ENCODE data around the gene SLC16A10.

Gene SLC16A10

DNA sequence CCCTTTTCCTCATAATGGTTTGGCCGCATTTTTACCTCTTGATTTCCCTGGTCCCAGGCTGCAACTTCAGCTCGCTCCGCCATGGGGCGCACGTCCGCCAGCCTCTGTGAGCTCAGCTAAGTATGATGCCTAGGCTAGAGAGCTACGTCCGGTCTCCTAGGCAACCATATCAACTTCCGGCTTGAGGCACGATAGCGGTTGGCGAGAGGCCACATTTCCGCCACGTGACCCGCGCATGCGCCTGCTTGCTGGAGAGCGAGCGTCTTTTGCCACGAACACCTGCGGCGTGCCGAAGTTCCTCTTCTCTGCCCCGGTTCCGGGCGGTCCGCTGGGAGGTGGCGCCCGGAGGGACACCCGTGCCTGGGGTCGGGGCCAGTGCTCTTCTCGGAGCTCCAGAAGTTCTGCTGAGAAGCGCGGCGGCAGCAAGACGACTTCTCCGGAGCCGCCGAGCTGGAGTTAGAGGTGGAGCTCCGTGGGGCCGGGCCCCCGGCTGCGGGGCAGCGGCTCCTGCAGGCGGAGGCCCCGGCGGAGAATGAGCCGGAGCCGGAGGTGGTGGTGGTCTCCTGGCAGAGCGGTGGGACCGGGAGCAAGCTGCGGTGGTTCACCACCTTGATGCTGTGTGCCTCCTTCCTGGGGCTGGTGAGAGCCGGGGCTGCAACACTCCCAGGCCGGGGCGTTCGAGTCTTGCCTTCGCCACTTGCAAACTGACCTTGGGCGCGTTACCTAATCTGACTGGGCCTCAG is 172.0 kb downstream of the SLC16A10 start:
- peak; percentile 97 to 99 for DNase-seq (ENCODE audit: low read depth in 2 of 2)

DNA sequence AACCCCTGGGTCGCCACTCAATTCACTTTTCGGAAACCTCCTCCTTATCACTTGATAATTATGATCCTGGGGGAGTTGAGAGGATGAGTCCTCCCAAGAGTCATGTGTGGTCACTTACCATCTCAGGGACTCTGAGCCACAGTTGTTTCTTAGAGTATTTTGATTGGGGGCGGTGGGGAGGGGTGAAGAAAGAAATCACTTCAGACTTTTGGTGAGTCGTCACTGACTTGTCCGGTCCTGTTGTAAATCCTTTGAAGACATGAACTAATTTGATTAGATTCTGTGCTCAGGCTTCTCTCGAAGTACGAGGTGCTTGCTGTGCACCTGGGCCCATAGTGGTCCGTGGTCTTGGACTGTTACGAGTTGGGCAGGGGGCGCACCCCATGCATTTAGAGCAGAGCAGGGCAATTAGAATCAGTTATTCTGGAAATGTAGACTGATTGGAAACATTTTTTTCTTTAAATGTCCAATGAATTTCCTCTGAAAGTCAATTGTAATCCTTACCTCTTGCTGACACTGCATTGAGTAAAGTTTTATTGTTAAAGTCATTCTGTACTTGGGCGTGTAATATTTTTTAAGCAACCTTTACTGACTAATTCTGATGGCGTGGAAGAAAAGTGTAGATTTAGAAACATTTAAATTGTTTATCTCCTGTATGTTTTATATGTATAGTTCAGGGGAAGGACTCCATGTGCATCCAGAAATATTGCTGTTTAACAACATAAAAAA is 173.4 kb downstream of the SLC16A10 start:
- no peak for DNase-seq (ENCODE audit: low read depth in 2 of 2)

DNA sequence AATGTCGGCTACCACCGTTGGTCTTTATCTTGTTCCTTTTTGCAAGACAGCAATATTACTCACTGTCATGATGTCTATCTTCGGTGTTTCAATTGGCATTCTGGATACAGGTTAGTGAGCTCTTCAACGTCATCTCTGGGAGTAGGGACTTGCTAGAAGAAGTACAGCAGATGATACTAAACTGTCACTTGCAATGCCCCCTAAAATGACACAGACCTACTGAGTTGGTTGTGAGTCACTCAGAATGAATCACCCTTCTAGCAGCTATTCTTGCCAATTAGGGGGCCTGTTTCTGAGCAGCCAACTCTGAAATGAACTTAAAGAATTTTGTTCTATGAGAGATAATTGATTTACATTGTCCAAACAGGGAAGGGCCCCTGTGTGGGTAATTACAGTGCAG is 176.5 kb downstream of the SLC16A10 start:
- DNase-seq (ENCODE audit: low read depth in 2 of 2) = no peak

DNA sequence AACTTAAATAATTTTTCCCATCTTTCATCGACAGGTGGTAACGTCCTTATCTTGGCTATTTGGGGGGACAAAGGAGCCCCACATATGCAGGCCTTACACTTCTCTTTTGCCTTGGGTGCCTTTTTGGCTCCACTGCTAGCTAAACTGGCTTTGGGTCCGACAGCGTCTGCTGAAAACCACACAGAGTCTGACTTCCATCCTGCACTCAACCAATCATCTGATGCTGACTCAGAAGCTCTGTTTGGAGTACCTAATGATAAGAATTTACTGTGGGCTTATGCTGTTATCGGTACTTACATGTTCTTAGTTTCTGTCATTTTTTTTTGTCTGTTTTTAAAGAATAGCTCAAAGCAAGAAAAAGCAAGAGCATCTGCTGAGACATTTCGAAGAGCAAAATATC is 178.5 kb downstream of the SLC16A10 start:
- DNase-seq (ENCODE audit: low read depth in 2 of 2) = no peak

DNA sequence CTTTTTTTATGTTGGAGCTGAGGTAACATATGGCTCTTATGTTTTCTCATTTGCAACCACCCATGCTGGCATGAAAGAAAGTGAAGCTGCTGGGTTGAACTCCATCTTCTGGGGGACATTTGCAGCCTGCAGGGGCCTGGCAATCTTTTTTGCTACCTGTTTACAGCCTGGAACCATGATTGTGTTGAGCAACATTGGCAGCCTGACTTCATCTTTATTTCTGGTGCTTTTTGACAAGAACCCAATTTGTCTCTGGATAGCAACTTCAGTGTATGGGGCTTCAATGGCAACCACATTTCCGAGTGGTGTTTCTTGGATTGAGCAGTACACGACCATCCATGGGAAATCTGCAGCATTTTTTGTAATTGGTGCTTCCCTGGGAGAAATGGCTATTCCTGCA is 179.0 kb downstream of the SLC16A10 start:
- no peak for DNase-seq (ENCODE audit: low read depth in 2 of 2)

DNA sequence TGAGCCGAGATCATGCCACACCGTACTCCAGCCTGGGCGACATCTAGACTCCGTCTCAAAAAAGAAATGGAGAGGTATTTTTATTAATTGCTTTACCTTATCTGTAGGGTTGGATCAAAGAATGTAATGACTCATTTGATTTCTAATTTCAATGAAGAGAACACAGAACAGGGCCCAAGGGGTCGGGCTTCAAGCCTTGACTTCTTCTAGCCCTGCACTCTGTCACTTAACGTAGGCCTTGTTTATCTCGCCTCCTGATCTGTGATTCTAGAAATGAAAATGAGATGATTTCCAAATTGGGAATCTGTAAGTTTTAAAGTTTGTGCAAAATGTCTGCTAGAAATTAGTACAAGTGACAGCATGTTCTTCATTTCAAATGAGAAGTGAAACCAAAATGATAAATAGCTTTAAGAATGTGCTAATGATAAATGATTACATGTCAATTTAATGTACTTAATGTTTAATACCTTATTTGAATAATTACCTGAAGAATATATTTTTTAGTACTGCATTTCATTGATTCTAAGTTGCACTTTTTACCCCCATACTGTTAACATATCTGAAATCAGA is 180.5 kb downstream of the SLC16A10 start:
- DNase-seq (ENCODE audit: low read depth in 2 of 2) = no peak

DNA sequence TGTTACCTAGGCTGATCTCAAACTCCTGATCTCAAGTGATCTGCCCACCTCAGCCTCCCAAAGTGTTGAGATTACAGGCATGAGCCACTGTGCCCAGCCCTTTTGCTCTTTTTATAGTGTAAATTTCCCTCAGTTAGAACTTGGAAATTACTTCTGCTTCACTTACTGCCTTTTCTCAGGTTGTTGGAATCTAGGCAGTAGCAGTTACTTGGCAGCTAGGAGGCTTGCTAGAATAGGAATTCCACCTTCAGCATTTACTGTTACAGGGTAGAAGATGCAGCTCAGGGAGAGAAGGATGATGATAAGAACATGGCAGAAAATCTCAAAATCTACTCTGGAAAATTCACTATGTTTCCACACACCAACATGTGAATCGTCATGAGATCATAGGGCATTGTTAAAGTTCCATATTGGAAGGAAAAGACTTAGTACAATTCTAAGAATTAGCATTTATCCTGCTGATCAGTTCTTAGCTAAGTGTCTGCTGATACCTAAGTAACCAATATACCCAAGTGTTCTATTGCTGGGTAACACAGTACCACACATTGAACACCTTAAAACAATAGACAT is 182.2 kb downstream of the SLC16A10 start:
- DNase-seq (ENCODE audit: low read depth in 2 of 2) = no peak

DNA sequence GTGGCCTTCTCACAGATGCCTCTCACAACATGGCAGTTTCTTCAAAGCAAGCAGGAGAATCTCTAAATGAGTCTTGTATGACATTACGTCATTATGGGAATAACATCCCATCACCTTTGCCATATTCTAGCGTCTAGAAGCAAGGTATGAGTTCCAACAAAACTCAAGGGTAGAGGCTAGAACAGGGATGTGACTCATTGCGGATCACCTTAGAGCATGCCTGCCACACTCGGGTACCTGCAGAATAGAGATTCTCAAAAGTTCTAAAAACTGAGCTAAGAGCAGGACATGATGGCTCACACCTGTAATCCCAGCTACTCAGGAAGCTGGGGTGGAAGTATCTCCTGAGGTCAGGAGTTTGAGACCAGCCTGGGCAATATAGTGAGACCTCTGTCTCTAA is 182.8 kb downstream of the SLC16A10 start:
- DNase-seq (ENCODE audit: low read depth in 2 of 2) = no peak

DNA sequence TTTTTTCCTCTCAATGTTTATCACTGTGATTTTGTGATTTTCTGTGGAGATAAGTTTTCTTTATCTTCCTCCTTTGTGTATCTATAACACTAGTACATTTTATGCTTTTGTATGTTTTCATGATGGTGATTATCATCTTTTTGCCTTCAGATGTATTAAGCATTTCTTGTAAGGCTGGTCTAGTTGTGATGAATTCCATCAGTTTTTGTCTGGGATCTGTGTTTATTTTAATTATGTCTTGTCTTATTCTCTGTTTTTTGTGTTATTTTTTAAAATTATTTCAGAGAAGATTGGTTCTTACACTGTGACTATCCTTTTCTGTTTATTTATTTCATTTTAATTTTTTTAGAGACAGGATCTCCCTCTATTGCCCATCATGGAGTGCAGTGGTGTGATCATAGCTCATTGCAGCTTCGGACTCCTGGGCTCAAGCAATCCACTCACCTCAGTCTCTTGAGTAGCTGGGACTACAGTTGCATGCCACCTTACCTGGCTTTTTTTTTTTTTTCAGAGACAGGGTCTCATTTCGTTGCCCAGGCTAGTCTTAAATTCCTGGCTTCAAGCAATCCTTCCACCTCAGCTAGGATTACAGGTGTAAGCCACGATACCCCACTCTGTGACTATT is 187.4 kb downstream of the SLC16A10 start:
- DNase-seq (ENCODE audit: low read depth in 2 of 2) = no peak

DNA sequence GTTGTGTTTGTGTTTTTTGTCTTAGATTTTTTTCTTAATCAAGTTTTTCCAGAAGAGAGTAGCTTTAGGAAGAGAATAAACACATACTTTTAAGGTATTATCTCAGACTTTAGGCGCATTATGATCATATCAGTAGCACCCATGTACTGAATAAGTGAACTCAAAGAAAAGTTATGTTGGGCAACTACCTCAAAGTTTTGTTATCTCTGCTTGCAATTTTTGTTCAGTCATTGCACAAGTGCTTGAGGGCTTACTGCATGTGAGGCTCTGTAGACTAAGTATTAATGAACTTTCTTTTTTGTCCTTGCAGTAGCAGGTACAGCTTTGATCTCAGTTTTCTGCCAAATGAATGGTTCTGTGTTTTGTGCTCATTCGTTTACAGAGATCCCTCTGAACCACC is 189.0 kb downstream of the SLC16A10 start:
- DNase-seq (ENCODE audit: low read depth in 2 of 2) = no peak

DNA sequence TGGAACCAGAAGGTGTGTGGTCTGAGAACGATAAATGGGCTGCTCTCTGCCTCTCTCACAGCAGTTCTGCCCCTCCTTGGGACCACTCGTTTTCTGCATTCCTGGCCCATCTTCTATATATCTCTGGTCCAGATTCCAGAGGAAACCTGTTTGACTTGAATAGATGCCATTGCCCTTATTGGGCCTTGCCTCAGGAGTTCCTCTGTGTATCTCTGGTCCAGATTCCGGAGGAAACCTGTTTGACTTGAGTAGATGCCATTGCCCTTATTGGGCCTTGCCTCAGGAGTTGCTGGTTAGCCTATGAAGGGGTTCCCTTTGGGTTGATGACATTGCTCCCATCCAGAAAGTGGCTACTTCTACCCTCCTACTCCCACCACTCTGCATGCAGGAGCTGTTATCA is 189.4 kb downstream of the SLC16A10 start:
- no peak for DNase-seq (ENCODE audit: low read depth in 2 of 2)

DNA sequence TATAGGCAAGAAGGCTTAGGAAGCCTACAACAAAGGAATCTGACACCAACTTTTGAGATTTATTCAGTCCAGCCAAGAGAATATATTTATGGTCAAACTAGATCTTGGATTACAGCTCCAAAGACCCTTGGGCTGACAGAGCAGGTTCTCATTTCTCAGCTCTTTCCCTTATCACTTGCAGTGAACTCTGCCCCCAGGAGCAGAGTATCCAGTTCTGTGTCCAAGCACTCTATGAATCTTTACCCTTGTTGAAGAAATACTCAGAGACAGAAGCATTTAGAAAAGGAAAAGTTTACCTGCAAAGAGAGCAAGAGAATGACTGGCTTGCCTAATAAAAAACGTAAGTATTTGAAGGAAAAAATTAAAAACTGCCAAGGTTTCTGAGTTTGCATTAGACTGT is 190.5 kb downstream of the SLC16A10 start:
- DNase-seq (ENCODE audit: low read depth in 2 of 2) = no peak

DNA sequence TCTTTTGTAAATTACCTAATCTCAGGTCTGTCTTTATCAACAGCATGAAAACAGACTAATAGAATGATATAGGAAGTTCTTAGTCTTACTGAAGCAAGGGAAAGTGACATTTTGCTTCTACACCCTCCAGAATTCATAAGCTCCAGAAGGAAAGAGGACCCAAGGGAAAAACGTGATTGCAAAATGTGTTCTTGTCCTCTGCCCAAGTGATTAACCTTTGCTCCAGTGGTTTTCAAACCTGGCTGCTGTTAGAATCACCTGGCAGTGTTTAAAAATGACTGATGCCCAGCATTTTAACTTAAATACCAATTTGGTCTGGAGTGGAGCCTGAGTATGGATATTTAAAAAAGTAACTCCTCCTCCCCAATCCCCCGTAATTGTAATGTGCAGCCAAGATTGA is 191.4 kb downstream of the SLC16A10 start:
- DNase-seq (ENCODE audit: low read depth in 2 of 2) = no peak

DNA sequence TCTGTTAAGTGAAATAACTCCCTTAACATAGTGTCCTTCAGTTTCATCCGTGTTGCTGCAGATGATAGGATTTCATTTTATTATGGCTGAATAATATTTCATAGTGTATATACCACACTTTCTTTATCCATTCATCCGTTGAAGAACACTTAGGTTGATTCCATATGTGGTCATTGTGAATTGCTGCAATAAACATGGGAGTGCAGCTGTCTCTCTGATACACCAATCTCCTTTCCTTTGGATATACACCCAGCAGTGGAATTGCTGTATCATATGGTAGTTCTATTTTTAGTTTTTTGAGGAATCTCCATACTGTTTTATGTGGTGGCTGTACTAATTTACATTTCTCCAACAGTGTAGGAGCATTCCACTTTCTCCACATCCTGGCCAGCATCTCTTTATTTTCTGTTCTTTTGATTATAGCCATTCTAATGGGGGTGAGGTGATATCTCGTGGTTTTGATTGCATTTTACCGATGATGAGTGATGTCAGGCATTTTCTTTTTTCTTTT is 193.2 kb downstream of the SLC16A10 start:
- no peak for DNase-seq (ENCODE audit: low read depth in 2 of 2)
